B cell (primary cell): ENCODE results near the gene DCDC2C.

Experiments used
- CTCF ChIP-seq: fragments of 200-600 bp; IDR thresholded peaks from one replicate; pipeline ENCODE4 v1.8.0; 2022; ENCODE audit warnings: antibody characterized with exemption, mild to moderate bottlenecking
- EZH2 ChIP-seq: IDR thresholded peaks from 2 replicates; pipeline ENCODE4 v1.6.1; 2012; ENCODE audit warnings: borderline replicate concordance, low read depth, mild to moderate bottlenecking, moderate library complexity, low read length; ENCODE audit not compliant: insufficient read depth, poor library complexity, severe bottlenecking

- TF ChIP-seq CTCF (no peak), EZH2 (no peak)
Observed at GRCh38 chr2:3768960-3769765, 65.8 kb downstream of the DCDC2C start.
